Retinal pigment epithelial cell (primary cell): ENCODE data around the gene WIPF1.

Experiments
- DNase-seq: peaks from one replicate; pipeline ENCODE4 v3.0.0-alpha.2; 2010; ENCODE audit warnings: low read depth
- H3K4me3 ChIP-seq: 2 replicates; pipeline ENCODE4 v1.5.1; 2011; ENCODE audit warnings: mild to moderate bottlenecking, low read length, control low read depth, moderate library complexity
- TF ChIP-seq, protein P1 (sequence below): conservative IDR thresholded peaks from 2 replicates; pipeline ENCODE4 v1.5.1; 2011; ENCODE audit warnings: low read depth, low read length, control low read depth, inconsistent platforms

The WIPF1 gene

DNA sequence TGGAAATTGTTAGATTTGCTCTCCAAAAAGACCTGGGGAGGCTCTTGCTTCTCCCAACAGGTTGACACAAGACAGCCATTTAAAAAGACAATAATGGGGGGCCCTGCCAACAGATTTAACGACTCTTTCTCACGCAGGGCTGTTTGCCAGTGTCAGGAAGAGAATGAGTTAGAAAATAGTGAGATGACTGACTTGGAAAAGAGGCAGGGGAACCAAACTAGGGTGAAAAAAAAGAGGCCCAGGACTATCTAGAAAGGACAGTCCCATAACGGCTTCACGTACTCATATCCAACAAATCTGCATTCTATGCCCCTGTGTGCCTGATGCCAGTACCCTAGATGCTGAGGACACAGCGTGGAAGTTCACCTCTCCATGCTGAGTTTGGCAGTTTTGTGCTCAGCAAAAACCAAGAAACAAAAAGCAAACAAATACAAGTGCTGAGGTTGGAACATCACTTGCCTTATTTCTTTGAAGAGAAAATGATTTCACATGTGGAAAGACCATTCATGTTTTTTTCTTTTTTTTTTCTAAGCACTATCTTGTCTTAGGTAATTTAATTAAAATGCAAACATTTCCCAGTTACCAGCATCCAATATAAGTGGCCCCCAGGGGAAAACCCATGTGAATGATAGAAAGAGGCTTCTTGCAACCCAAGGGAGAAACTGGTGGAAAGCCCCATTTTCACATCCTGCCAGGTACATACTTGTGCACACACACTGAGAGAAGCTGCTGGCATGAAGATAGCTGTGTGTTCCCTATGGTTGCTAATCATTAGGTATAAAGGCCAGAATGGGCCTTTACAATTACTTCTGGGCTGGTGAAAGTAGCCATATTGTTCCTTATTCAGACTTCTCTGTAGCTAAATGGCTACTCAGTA, 10.6 kb upstream of the WIPF1 start:
- TF ChIP-seq, protein P1, sequence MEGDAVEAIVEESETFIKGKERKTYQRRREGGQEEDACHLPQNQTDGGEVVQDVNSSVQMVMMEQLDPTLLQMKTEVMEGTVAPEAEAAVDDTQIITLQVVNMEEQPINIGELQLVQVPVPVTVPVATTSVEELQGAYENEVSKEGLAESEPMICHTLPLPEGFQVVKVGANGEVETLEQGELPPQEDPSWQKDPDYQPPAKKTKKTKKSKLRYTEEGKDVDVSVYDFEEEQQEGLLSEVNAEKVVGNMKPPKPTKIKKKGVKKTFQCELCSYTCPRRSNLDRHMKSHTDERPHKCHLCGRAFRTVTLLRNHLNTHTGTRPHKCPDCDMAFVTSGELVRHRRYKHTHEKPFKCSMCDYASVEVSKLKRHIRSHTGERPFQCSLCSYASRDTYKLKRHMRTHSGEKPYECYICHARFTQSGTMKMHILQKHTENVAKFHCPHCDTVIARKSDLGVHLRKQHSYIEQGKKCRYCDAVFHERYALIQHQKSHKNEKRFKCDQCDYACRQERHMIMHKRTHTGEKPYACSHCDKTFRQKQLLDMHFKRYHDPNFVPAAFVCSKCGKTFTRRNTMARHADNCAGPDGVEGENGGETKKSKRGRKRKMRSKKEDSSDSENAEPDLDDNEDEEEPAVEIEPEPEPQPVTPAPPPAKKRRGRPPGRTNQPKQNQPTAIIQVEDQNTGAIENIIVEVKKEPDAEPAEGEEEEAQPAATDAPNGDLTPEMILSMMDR = no peak
- H3K4me3 ChIP-seq = no peak overlapping the region
- DNase-seq = no peak

DNA sequence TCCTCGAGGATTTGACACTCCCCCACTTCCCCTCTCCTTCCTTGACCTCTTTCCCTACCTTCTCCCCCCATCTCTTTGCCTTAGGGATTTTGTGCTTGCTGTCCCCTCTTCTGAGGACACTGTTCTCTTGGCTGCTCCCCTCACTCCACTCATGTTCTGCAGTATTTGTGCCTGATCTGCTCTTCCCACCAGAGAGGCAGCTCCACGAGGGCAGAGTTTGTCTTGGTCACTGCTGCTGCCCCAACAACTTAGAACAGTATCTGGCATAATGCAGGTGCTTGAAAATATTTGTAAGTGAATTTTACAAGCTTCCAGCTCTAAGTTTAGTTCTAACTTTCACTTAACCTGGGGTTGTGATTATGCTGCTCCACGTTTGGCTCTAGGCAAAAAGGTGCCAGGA, 10.0 kb upstream of the WIPF1 start:
- no peak overlapping the region for H3K4me3 ChIP-seq
- no peak for DNase-seq
- TF ChIP-seq, protein P1 = no peak

DNA sequence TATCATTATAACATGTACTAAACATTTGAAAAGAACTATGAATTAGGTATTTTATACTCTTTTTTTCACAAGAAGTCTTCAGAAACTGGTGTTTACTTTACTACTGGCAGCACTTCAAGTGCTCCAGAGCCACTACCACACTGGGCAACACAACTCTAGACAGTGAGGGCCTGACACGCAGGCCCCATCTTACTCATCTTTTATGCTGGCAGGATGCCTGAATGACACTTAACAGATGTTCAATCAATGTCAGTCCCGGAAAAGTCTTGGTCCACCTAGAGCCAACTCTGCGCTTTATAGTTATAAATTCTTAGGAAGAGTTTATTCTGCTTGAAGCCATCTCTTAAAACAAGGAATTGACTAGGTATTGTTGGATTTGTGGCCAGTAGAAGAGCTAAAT, 8.7 kb upstream of the WIPF1 start:
- no peak overlapping the region for H3K4me3 ChIP-seq
- TF ChIP-seq, protein P1 = no peak
- no peak for DNase-seq

DNA sequence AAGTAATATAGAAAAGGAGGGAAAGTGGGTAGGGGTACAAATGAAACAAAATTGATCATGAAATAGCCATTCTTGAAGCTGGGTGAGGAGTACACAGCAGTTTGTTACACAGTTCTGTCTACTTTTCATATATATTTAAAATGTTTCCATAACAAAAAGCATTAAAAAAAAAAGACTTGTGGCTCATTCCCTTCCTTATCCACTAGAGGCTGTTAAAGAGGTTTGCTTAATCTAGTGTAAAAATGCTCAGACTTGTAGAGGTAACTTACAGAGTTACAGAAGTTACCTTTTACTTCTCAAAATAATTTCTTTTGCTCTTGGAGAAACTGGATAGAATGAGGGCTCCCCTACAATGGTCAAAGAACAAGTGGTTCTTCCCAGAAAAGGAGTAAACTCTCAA, 8.1 kb upstream of the WIPF1 start:
- TF ChIP-seq, protein P1 = peak; percentile 67
- DNase-seq = peak; percentile 2
- no peak overlapping the region for H3K4me3 ChIP-seq

DNA sequence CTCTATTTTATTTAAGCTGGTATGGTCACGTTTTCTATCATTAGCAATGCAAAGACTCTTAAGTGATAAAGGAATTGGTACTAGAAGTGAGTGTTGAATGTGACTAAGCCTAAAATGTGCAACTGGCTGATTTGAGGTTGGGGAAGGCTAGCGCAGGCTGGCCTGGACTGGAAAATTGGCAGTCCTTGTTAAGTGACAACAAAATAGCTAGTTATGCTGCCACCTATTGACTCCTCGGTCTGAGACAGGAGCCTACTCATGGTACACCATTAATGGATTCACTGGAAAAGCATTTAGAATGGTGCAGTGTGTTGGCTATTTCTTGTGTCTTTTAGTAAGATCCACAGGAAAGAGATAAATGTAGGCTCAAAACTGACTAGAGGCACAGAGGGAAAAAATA, 5.7 kb upstream of the WIPF1 start:
- TF ChIP-seq, protein P1 = peak; percentile 43
- peak; percentile 2 for DNase-seq
- no peak overlapping the region for H3K4me3 ChIP-seq

DNA sequence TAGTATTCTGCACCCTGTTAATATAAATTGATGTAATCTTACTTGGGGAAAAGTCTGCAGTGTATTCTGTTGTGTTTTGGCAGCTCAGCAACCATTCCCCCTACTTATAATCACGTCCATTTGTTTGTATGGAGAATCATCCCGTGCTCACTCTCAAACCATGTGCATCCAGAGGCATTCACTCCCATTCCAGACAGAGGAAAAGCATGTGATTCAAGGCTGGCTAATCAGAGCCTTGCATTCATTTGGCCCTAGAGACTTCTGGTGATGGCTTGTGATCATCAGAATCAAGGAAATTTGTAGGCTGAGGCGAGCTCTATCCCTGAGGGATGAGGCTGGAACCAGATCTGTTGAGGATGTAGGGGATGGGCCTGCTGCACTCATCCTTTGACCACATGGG, 5.1 kb upstream of the WIPF1 start:
- TF ChIP-seq, protein P1 = no peak
- no peak for DNase-seq
- H3K4me3 ChIP-seq = no peak overlapping the region

DNA sequence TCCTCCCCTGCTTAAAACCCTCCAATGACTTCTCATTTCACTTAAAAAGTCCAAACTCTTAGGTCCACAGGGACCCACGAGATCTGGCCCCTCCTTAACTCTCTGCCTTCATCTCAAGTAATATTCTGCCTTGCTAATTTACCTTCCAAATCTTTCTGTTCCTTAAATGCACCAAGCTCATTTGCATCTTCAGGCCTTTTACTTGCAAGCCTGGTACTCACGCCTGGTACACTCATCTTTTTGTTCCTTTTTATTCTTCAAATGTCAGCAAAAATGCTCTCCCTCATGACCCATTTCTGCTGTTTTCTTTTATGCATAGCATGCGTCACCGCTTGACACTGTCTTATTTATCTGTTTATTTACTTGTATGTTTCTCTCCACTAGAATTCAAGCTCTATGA, 2.7 kb upstream of the WIPF1 start:
- H3K4me3 ChIP-seq = no peak overlapping the region
- DNase-seq = no peak
- TF ChIP-seq, protein P1 = no peak
